ENCODE measurements around the gene APBA2.

The APBA2 gene

GRCh38 chr15:28961391-28961790 lies 75.6 kb downstream of the APBA2 start:
- no peak for FAIRE-seq

GRCh38 chr15:28962851-28963710 lies 77.3 kb downstream of the APBA2 start:
- no peak for FAIRE-seq

- no peak for FAIRE-seq
Measured at GRCh38 chr15:28963711-28964081, 77.9 kb downstream of the APBA2 start.

GRCh38 chr15:28964098-28964497 lies 78.3 kb downstream of the APBA2 start:
- no peak for FAIRE-seq

- no peak for FAIRE-seq
Measured at GRCh38 chr15:28967066-28967465, 81.3 kb downstream of the APBA2 start.

GRCh38 chr15:28967990-28968389 lies 82.2 kb downstream of the APBA2 start:
- FAIRE-seq: no peak

GRCh38 chr15:28969511-28970085 lies 83.8 kb downstream of the APBA2 start:
- no peak for FAIRE-seq

- FAIRE-seq: no peak
Measured at GRCh38 chr15:28974142-28974541, 88.4 kb downstream of the APBA2 start.

- peak; percentile 76 for FAIRE-seq
Measured at GRCh38 chr15:28975766-28976179, 90.0 kb downstream of the APBA2 start.

GRCh38 chr15:28977377-28978010 lies 91.7 kb downstream of the APBA2 start:
- FAIRE-seq: no peak

GRCh38 chr15:28978011-28978378 lies 92.2 kb downstream of the APBA2 start:
- FAIRE-seq: no peak

- FAIRE-seq: no peak
Measured at GRCh38 chr15:28978661-28979060, 92.9 kb downstream of the APBA2 start.

- FAIRE-seq: no peak
Measured at GRCh38 chr15:28979208-28979841, 93.6 kb downstream of the APBA2 start.

GRCh38 chr15:28980709-28981350 lies 95.1 kb downstream of the APBA2 start:
- no peak for FAIRE-seq

- no peak for FAIRE-seq
Measured at GRCh38 chr15:28981351-28981720, 95.6 kb downstream of the APBA2 start.

GRCh38 chr15:28981921-28982320 lies 96.1 kb downstream of the APBA2 start:
- FAIRE-seq: no peak

GRCh38 chr15:28982886-28983285 lies 97.1 kb downstream of the APBA2 start:
- no peak for FAIRE-seq

GRCh38 chr15:28983432-28984311 lies 97.9 kb downstream of the APBA2 start:
- no peak for FAIRE-seq

- FAIRE-seq: no peak
Measured at GRCh38 chr15:28984421-28985315, 98.9 kb downstream of the APBA2 start.

GRCh38 chr15:28985316-28985645 lies 99.5 kb downstream of the APBA2 start:
- no peak for FAIRE-seq

GRCh38 chr15:28985691-28986090 lies 99.9 kb downstream of the APBA2 start:
- no peak for FAIRE-seq

Measured in TTC549 (cell line).